HepG2 (cell line): Measurements from ENCODE around the gene ARHGAP15. TPM values are rescaled to one million over a fixed set of nuclear protein-coding genes. Genes with fewer than 3 reads are reported as not detected.

ENCODE experiments used
- ATAC-seq: fragments of 200-7000 bp; cut with Tn5 transposase; 3 replicates; pipeline ENCODE4 v1.9.1; 2020; ENCODE audit warnings: mild to moderate bottlenecking, moderate library complexity
- BruUV-seq: library from RNA; stranded (reverse); fragments of 400-500 nt; replicated peaks from 2 replicates; lab custom pipeline; 2021; lab: Mats Ljungman, UMichigan
- CTCF ChIA-PET: fragments of 300-600 bp; formaldehyde crosslinking; extraction: SDS; loops from one replicate; lab custom pipeline; 2021; ENCODE audit warnings: low total read pairs, inconsistent platforms, low intra/inter-chr PET ratio; lab: Yijun Ruan, JAX
- POLR2A ChIA-PET: fragments of 350-600 bp; sonication (Branson Sonifier 250); formaldehyde crosslinking; loops from one replicate; lab custom pipeline; 2020; ENCODE audit warnings: antibody characterized with exemption, inconsistent platforms; lab: Yijun Ruan, JAX
- DNase-seq: peaks from one replicate; pipeline ENCODE4 v3.0.0-alpha.2; 2015; ENCODE audit warnings: low spot score
- FAIRE-seq: peaks from 3 replicates; lab custom pipeline; 2011; peaks lifted over from hg19 to GRCh38; lab: Jason Lieb, UNC
- H2AFZ ChIP-seq: one replicate; pipeline ENCODE4 v1.6.1; 2011; ENCODE audit warnings: low read length, inconsistent platforms
- H3K27ac ChIP-seq: fragments of 300-600 bp; 3 replicates; pipeline ENCODE4 v1.8.0; 2011; ENCODE audit warnings: mixed run types, mild to moderate bottlenecking, mixed read lengths, low read length, inconsistent platforms; ENCODE audit not compliant: insufficient read depth; ENCODE audit errors: extremely low read length
- H3K27me3 ChIP-seq, 2 experiments: fragments of 200-600 bp in 1 of 2; 2 replicates in 1 of 2; 3 replicates in 1 of 2; pipeline versions ENCODE4 v1.6.0 to v1.8.0; 2011; ENCODE audit warnings: low read length in 2 of 2, mild to moderate bottlenecking in 2 of 2, moderate library complexity in 2 of 2, inconsistent platforms in 1 of 2; ENCODE audit not compliant: insufficient read depth in 2 of 2, control insufficient read depth in 1 of 2
- H3K36me3 ChIP-seq, 2 experiments: fragments of 200-600 bp in 1 of 2; replicated peaks in 1 of 2; 2 replicates in 1 of 2; 3 replicates in 1 of 2; pipeline versions ENCODE4 v1.5.1 to v1.8.0; 2011; ENCODE audit warnings: low read length in 2 of 2, inconsistent platforms in 1 of 2; ENCODE audit not compliant: insufficient read depth in 2 of 2, control insufficient read depth in 1 of 2
- H3K4me1 ChIP-seq: 2 replicates; pipeline ENCODE4 v1.5.1; 2012; ENCODE audit warnings: low read length, inconsistent platforms; ENCODE audit not compliant: insufficient read depth
- H3K4me2 ChIP-seq: 2 replicates; pipeline ENCODE4 v1.6.0; 2011; ENCODE audit warnings: low read depth, low read length, inconsistent platforms
- H3K4me3 ChIP-seq, 3 experiments: fragments of 200-600 bp in 1 of 3; sonication (generic), shearing (Covaris generic) in 1 of 3; replicated peaks in 1 of 3; 2 replicates each; pipeline ENCODE4 v1.5.1; 2011 to 2016; ENCODE audit warnings: low read length in 3 of 3, inconsistent platforms in 2 of 3, low read depth in 2 of 3, mild to moderate bottlenecking in 2 of 3, control low read depth in 1 of 3, mixed read lengths in 1 of 3; ENCODE audit not compliant: insufficient read depth in 1 of 3
- H3K79me2 ChIP-seq: one replicate; pipeline ENCODE4 v1.6.1; 2011; ENCODE audit warnings: low read length, inconsistent platforms; ENCODE audit not compliant: insufficient read depth
- H3K9ac ChIP-seq: 2 replicates; pipeline ENCODE4 v1.6.0; 2011; ENCODE audit warnings: mild to moderate bottlenecking, low read depth, low read length, inconsistent platforms; ENCODE audit not compliant: insufficient read depth
- H3K9me3 ChIP-seq: 2 replicates; pipeline ENCODE4 v1.5.1; 2012; ENCODE audit warnings: mild to moderate bottlenecking, low read length
- H4K20me1 ChIP-seq: 2 replicates; pipeline ENCODE4 v1.6.0; 2011; ENCODE audit warnings: inconsistent platforms, mild to moderate bottlenecking, low read length, moderate library complexity; ENCODE audit not compliant: insufficient read depth
- ARNT2 ChIP-seq: sonication (generic); formaldehyde crosslinking; IDR thresholded peaks from 2 replicates; pipeline ENCODE4 v1.8.0; 2022; ENCODE audit warnings: mild to moderate bottlenecking, low read depth, missing genetic modification reagents, moderate library complexity
- ATM ChIP-seq: fragments of 450-650 bp; IDR thresholded peaks from 2 replicates; pipeline ENCODE4 v1.7.1; 2017; ENCODE audit warnings: mild to moderate bottlenecking, borderline replicate concordance
- GATAD1 ChIP-seq: IDR thresholded peaks from 2 replicates; pipeline ENCODE4 v1.6.1; 2016; ENCODE audit warnings: missing genetic modification reagents, missing compliant biosample characterization
- HNF4G ChIP-seq, 2 experiments: sonication (generic) in 1 of 2; formaldehyde crosslinking in 1 of 2; IDR thresholded peaks; 2 replicates each; pipeline versions ENCODE4 v1.4.0 to v1.6.1; 2011 to 2020; ENCODE audit warnings: borderline replicate concordance in 2 of 2, low read depth in 2 of 2, mild to moderate bottlenecking in 2 of 2, low read length in 1 of 2, missing genetic modification reagents in 1 of 2, moderate library complexity in 1 of 2
- NFRKB ChIP-seq: fragments of 450-650 bp; IDR thresholded peaks from 2 replicates; pipeline ENCODE4 v1.6.1; 2017
- NR3C1 ChIP-seq: sonication (generic); formaldehyde crosslinking; IDR thresholded peaks from 2 replicates; pipeline ENCODE4 v1.4.0; 2020; ENCODE audit warnings: missing genetic modification reagents
- PITX1 ChIP-seq: sonication (generic); formaldehyde crosslinking; IDR thresholded peaks from 2 replicates; pipeline ENCODE4 v1.5.1; 2020; ENCODE audit warnings: mild to moderate bottlenecking, missing genetic modification reagents
- PRPF4 ChIP-seq: fragments of 200-400 bp; formaldehyde crosslinking; IDR thresholded peaks from 2 replicates; pipeline ENCODE4 v1.6.1; 2016; ENCODE audit warnings: low read length, low read depth; ENCODE audit not compliant: poor library complexity, severe bottlenecking
- RAD21 ChIP-seq: fragments of 450-650 bp; formaldehyde crosslinking; IDR thresholded peaks from 2 replicates; pipeline ENCODE4 v1.5.0; 2020; ENCODE audit warnings: mild to moderate bottlenecking
- RXRB ChIP-seq: IDR thresholded peaks from 2 replicates; pipeline ENCODE4 v1.6.1; 2016; ENCODE audit warnings: borderline replicate concordance, missing genetic modification reagents, missing compliant biosample characterization
- SCMH1 ChIP-seq: sonication (generic); formaldehyde crosslinking; IDR thresholded peaks from 2 replicates; pipeline ENCODE4 v1.9.0; 2021; ENCODE audit warnings: missing genetic modification reagents, mild to moderate bottlenecking, borderline replicate concordance
- TEAD3 ChIP-seq: optimal IDR thresholded peaks from 2 replicates; pipeline ENCODE3; 2016; ENCODE audit warnings: borderline replicate concordance
- ZNF12 ChIP-seq: sonication (generic); formaldehyde crosslinking; IDR thresholded peaks from 2 replicates; pipeline ENCODE4 v1.5.0; 2020; ENCODE audit warnings: missing genetic modification reagents
- ZNF329 ChIP-seq: sonication (generic); formaldehyde crosslinking; IDR thresholded peaks from 2 replicates; pipeline ENCODE4 v1.9.0; 2021; ENCODE audit warnings: low read depth, mild to moderate bottlenecking, missing genetic modification reagents
- ZNF607 ChIP-seq: sonication (generic); formaldehyde crosslinking; IDR thresholded peaks from 2 replicates; pipeline ENCODE4 v1.5.1; 2020; ENCODE audit warnings: missing genetic modification reagents, mild to moderate bottlenecking, borderline replicate concordance
- ZNF788 ChIP-seq: sonication (generic); formaldehyde crosslinking; IDR thresholded peaks from 2 replicates; pipeline ENCODE4 v1.5.0; 2020; ENCODE audit warnings: mild to moderate bottlenecking, missing genetic modification reagents, borderline replicate concordance
- WGBS: methylation state at CpG from one replicate; pipeline ENCODE4 v1.1.6; 2017; ENCODE audit warnings: low lambda C conversion rate; 5-methylcytosine and 5-hydroxymethylcytosine counted together
- in situ Hi-C: cut with HindIII; loops from 2 replicates; pipeline ENCODE4 v1.10.0; 2017; ENCODE audit warnings: low pct_unique_long_range_greater_than_20kb; ENCODE audit not compliant: extremely low pct_ligation_motif_present
- intact Hi-C: fragments of 100-400 bp; cut with micrococcal nuclease; formaldehyde crosslinking; loops from one replicate; pipeline ENCODE4 v1.10.0; 2022; ENCODE audit not compliant: unreplicated experiment
- polyA plus RNA-seq, 8 experiments: library from polyadenylated mRNA; depleted of rRNA in 3 of 8; stranded (reverse) in 7 of 8; unstranded in 1 of 8; fragments of >200 nt; fragmentation: Illumina TruSeq in 4 of 8; extraction: Trizol in 4 of 8; gene quantifications; 2 replicates each; pipeline versions ENCODE4 v1.2.1 to v1.2.3, GENCODE V29; 2011 to 2016; ENCODE audit warnings: low read depth in 4 of 8, missing spikeins in 1 of 8, mixed read lengths in 1 of 8; ENCODE audit not compliant: insufficient read depth in 1 of 8
- total RNA-seq, 5 experiments: library from RNA; depleted of rRNA; stranded (reverse); fragments of >200 nt; fragmentation: Illumina TruSeq; extraction: Trizol; gene quantifications; 2 replicates each; pipeline ENCODE4 v1.2.3, GENCODE V29; 2016; ENCODE audit warnings: low read depth in 1 of 5
- TF ChIP-seq, protein P1 (sequence below): sonication (generic); formaldehyde crosslinking; IDR thresholded peaks from 2 replicates; pipeline ENCODE4 v1.8.1; 2023; ENCODE audit warnings: mild to moderate bottlenecking, missing genetic modification reagents
- TF ChIP-seq, protein P2 (sequence below): IDR thresholded peaks from 2 replicates; pipeline ENCODE4 v1.6.1; 2012; ENCODE audit warnings: low read length, improper control_type of control experiment
- TF ChIP-seq, protein P3 (sequence below): sonication (generic); formaldehyde crosslinking; IDR thresholded peaks from 2 replicates; pipeline ENCODE4 v1.4.0; 2020; ENCODE audit warnings: missing genetic modification reagents

ARHGAP15 gene
- total and polyA plus RNA-seq, 2 of the 13 experiments (the other 11 are each of a cell fraction or from before 2014, with no cell fraction given) = 0.04 TPM; not detected in 1

DNA sequence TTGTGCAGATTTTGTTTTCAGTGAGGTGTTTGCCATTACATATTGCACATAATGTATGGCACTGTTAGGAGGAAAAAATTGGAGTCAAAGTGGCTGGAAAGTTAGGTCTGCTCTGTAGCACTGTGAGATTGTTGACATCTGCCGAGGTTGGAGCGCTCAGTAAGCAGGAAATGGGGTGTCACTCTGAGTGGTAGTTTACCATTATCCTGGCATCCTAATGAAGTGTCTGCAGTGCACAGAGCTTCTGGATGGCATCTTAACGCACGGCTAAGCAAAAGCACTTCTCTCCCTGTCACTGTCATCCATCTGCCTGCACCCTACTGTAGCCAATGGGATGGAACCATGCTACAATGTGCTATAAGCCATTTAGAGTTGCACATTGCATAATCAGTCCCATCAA lies 561.9 kb downstream of the ARHGAP15 start:
- Histone ChIP-seq H3K4me1 (no peaks in the 10 kb centered on the region), H3K27me3 (no peaks in the 10 kb centered on the region), H4K20me1 (no peaks in the 10 kb centered on the region), H3K4me3 (no peak overlapping the region), H3K9me3 (no peaks in the 10 kb centered on the region), H3K4me2 (no peak overlapping the region), H3K36me3 (no peaks in the 10 kb centered on the region), H3K27ac (no peak overlapping the region), H2AFZ (no peak overlapping the region), H3K9ac (no peak overlapping the region), H3K79me2 (no peaks in the 10 kb centered on the region)
- intact Hi-C loops = no loop called here
- FAIRE-seq (no peak), ATAC-seq (no peak), DNase-seq (no peak)
- CTCF ChIA-PET = no interaction called here
- 23% methylated on average over 4 of the region's 4 CpGs for WGBS
- TF ChIP-seq, protein P1, sequence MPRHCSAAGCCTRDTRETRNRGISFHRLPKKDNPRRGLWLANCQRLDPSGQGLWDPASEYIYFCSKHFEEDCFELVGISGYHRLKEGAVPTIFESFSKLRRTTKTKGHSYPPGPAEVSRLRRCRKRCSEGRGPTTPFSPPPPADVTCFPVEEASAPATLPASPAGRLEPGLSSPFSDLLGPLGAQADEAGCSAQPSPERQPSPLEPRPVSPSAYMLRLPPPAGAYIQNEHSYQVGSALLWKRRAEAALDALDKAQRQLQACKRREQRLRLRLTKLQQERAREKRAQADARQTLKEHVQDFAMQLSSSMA = no peak
- TF ChIP-seq ZNF788 (CRISPR knock-in tag) (no peak), ZNF329 (CRISPR knock-in tag) (no peak), ZNF12 (CRISPR knock-in tag) (no peak), NR3C1 (no peak), RAD21 (CRISPR knock-in tag) (no peak), GATAD1 (CRISPR knock-in tag) (no peak), NFRKB (no peak), PITX1 (CRISPR knock-in tag) (no peak), SCMH1 (CRISPR knock-in tag) (no peak), TEAD3 (CRISPR knock-in tag) (no peak), ZNF607 (no peak), ATM (no peak), PRPF4 (no peak), RXRB (CRISPR knock-in tag) (no peak), HNF4G (IDR thresholded peaks at IDR 0.05; ENCODE audit: borderline replicate concordance, low read depth, low read length) (no peak), HNF4G (CRISPR knock-in tag; IDR thresholded peaks at IDR 0.05; ENCODE audit: borderline replicate concordance, low read depth) (no peak), ARNT2 (no peak)
- TF ChIP-seq, protein P2, sequence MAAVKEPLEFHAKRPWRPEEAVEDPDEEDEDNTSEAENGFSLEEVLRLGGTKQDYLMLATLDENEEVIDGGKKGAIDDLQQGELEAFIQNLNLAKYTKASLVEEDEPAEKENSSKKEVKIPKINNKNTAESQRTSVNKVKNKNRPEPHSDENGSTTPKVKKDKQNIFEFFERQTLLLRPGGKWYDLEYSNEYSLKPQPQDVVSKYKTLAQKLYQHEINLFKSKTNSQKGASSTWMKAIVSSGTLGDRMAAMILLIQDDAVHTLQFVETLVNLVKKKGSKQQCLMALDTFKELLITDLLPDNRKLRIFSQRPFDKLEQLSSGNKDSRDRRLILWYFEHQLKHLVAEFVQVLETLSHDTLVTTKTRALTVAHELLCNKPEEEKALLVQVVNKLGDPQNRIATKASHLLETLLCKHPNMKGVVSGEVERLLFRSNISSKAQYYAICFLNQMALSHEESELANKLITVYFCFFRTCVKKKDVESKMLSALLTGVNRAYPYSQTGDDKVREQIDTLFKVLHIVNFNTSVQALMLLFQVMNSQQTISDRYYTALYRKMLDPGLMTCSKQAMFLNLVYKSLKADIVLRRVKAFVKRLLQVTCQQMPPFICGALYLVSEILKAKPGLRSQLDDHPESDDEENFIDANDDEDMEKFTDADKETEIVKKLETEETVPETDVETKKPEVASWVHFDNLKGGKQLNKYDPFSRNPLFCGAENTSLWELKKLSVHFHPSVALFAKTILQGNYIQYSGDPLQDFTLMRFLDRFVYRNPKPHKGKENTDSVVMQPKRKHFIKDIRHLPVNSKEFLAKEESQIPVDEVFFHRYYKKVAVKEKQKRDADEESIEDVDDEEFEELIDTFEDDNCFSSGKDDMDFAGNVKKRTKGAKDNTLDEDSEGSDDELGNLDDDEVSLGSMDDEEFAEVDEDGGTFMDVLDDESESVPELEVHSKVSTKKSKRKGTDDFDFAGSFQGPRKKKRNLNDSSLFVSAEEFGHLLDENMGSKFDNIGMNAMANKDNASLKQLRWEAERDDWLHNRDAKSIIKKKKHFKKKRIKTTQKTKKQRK = no peak
- TF ChIP-seq, protein P3, sequence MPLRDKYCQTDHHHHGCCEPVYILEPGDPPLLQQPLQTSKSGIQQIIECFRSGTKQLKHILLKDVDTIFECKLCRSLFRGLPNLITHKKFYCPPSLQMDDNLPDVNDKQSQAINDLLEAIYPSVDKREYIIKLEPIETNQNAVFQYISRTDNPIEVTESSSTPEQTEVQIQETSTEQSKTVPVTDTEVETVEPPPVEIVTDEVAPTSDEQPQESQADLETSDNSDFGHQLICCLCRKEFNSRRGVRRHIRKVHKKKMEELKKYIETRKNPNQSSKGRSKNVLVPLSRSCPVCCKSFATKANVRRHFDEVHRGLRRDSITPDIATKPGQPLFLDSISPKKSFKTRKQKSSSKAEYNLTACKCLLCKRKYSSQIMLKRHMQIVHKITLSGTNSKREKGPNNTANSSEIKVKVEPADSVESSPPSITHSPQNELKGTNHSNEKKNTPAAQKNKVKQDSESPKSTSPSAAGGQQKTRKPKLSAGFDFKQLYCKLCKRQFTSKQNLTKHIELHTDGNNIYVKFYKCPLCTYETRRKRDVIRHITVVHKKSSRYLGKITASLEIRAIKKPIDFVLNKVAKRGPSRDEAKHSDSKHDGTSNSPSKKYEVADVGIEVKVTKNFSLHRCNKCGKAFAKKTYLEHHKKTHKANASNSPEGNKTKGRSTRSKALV (CRISPR knock-in tag) = no peak
- BruUV-seq = no TSS peak
- POLR2A ChIA-PET = no interaction called here
- in situ Hi-C loops = no loop called here
